Osteoblast (primary cell): Measurements from ENCODE around the gene SPIN1. TPM values are rescaled to one million over a fixed set of nuclear protein-coding genes. Genes with fewer than 3 reads are reported as not detected.

Source experiments
- DNase-seq: peaks from one replicate; pipeline ENCODE4 v3.0.0; 2011; ENCODE audit warnings: low spot score, mixed read lengths; ENCODE audit not compliant: insufficient read length; ENCODE audit errors: missing footprints
- H2AFZ ChIP-seq: 2 replicates; pipeline ENCODE4 v1.6.0; 2011; ENCODE audit warnings: mild to moderate bottlenecking, low read length
- H3K27ac ChIP-seq: 2 replicates; pipeline ENCODE4 v1.5.1; 2011; ENCODE audit warnings: mild to moderate bottlenecking, low read depth, low read length, moderate library complexity
- H3K27me3 ChIP-seq: 2 replicates; pipeline ENCODE4 v1.6.0; 2012; ENCODE audit warnings: mild to moderate bottlenecking, control low read depth, inconsistent platforms, low read length, moderate library complexity; ENCODE audit not compliant: insufficient read depth
- H3K36me3 ChIP-seq: 2 replicates; pipeline ENCODE4 v1.5.1; 2011; ENCODE audit warnings: mild to moderate bottlenecking, low read length, control low read depth, moderate library complexity; ENCODE audit not compliant: insufficient read depth
- H3K4me1 ChIP-seq: 2 replicates; pipeline ENCODE4 v1.5.1; 2011; ENCODE audit warnings: mild to moderate bottlenecking, low read length, control low read depth, moderate library complexity; ENCODE audit not compliant: insufficient read depth
- H3K4me2 ChIP-seq: 2 replicates; pipeline ENCODE4 v1.6.0; 2011; ENCODE audit warnings: mild to moderate bottlenecking, low read length; ENCODE audit not compliant: insufficient read depth
- H3K4me3 ChIP-seq: fragments of 200-600 bp; sonication (generic); 3 replicates; pipeline ENCODE4 v1.5.1; 2012; ENCODE audit warnings: mild to moderate bottlenecking, low read length, inconsistent platforms; ENCODE audit not compliant: insufficient read depth
- H3K79me2 ChIP-seq: 2 replicates; pipeline ENCODE4 v1.6.0; 2012; ENCODE audit warnings: mild to moderate bottlenecking, low read length, control low read depth, inconsistent platforms; ENCODE audit not compliant: insufficient read depth
- H3K9me3 ChIP-seq: 2 replicates; pipeline ENCODE4 v1.5.1; 2011; ENCODE audit warnings: low read depth, low read length, control low read depth
- H4K20me1 ChIP-seq: 2 replicates; pipeline ENCODE4 v1.6.0; 2012; ENCODE audit warnings: mild to moderate bottlenecking, low read length, control low read depth; ENCODE audit not compliant: insufficient read depth
- total RNA-seq: library from RNA; depleted of rRNA; stranded (reverse); fragments of >200 nt; gene quantifications from 2 replicates; pipeline ENCODE4 v1.2.3, GENCODE V29; 2012
- TF ChIP-seq, protein P1 (sequence below): IDR thresholded peaks from 2 replicates; pipeline ENCODE4 v1.5.1; 2011; ENCODE audit warnings: mild to moderate bottlenecking, low read depth, low read length, moderate library complexity; ENCODE audit errors: extremely low read depth

Gene SPIN1
- total RNA-seq, 1 donor: 162 TPM

DNA sequence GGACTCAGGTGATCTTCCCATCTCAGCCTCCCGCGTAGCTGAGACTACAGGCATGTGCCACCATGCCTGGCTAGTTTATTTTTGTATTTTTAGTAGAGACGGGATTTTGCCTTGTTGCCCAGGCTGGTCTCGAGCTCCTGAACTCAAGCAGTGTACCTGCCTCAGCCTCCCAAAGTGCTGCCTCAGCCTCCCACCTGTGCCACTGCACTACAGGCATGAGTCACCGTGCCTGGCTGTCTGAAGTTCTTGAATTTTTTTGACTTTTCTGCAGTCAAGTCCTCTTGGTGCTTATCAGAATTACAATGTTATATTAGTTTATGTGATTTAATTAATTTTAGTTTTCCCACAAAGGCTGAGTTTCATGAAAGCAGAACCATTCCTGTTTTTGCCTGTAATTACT, 9.8 kb downstream of the SPIN1 start:
- TF ChIP-seq, protein P1, sequence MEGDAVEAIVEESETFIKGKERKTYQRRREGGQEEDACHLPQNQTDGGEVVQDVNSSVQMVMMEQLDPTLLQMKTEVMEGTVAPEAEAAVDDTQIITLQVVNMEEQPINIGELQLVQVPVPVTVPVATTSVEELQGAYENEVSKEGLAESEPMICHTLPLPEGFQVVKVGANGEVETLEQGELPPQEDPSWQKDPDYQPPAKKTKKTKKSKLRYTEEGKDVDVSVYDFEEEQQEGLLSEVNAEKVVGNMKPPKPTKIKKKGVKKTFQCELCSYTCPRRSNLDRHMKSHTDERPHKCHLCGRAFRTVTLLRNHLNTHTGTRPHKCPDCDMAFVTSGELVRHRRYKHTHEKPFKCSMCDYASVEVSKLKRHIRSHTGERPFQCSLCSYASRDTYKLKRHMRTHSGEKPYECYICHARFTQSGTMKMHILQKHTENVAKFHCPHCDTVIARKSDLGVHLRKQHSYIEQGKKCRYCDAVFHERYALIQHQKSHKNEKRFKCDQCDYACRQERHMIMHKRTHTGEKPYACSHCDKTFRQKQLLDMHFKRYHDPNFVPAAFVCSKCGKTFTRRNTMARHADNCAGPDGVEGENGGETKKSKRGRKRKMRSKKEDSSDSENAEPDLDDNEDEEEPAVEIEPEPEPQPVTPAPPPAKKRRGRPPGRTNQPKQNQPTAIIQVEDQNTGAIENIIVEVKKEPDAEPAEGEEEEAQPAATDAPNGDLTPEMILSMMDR: no peak
- peak overlapping the region; percentile 27 for H3K27ac ChIP-seq
- no peak overlapping the region for H3K4me2 ChIP-seq
- peaks cover 3% of the 10 kb centered on the region for H3K36me3 ChIP-seq
- H3K4me3 ChIP-seq: no peak overlapping the region
- H4K20me1 ChIP-seq: peaks cover 38% of the 10 kb centered on the region
- no peaks in the 10 kb centered on the region for H3K9me3 ChIP-seq
- no peak overlapping the region for H2AFZ ChIP-seq
- peaks cover 94% of the 10 kb centered on the region for H3K79me2 ChIP-seq
- no peaks in the 10 kb centered on the region for H3K27me3 ChIP-seq
- DNase-seq: no peak
- H3K4me1 ChIP-seq: peaks cover 31% of the 10 kb centered on the region

DNA sequence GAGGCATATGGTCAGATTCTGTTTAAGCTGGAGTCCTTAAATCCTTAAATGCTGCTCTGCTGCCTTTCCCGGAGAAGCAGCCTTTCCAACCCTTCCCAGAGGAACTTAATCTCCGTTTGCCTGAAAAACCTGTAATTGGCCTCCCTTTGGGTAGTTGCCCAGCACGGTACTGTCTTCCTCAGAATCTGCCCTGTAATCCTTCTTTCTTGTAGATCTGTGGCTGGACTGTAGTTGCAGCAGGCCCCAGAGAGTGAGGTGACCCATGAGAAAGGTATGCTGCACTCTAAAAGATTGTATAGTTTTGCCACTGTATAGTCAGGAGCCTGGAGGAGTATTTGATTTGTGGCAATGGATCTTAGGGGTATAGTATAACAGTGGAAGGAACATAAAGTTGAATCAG, 11.7 kb downstream of the SPIN1 start:
- Histone ChIP-seq H3K79me2 (peaks cover 95% of the 10 kb centered on the region), H3K4me3 (peak overlapping the region; percentile 19), H2AFZ (no peak overlapping the region), H3K36me3 (peaks cover 3% of the 10 kb centered on the region), H3K27ac (peak overlapping the region; percentile 85), H3K4me2 (peak overlapping the region; percentile 71), H3K4me1 (peaks cover 28% of the 10 kb centered on the region), H3K27me3 (no peaks in the 10 kb centered on the region), H4K20me1 (peaks cover 46% of the 10 kb centered on the region), H3K9me3 (no peaks in the 10 kb centered on the region)
- TF ChIP-seq, protein P1: no peak
- DNase-seq: peak; percentile 91

DNA sequence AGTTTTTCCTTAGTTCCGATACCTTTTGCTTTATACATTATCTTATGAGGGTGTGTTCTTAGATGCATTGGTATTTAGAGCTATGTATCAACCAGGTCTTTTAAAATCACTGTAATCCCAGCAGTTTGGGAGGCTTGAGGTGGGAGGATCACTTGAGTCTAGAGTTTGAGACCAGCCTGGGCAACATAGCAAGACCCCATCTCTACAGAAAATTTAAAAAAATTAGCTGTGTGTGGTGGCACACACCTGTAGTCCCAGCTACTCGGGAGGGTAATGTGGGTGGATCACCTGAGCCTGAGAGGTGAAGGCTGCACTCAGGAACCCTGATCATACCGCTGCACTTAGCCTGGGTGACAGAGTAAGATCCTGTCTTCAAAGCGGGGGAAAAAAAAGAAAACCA, 15.1 kb downstream of the SPIN1 start:
- Histone ChIP-seq H3K27ac (no peak overlapping the region), H3K4me3 (no peak overlapping the region), H3K4me1 (peaks cover 16% of the 10 kb centered on the region), H3K27me3 (no peaks in the 10 kb centered on the region), H3K36me3 (peaks cover 3% of the 10 kb centered on the region), H3K9me3 (no peaks in the 10 kb centered on the region), H2AFZ (no peak overlapping the region), H3K4me2 (no peak overlapping the region), H3K79me2 (peaks cover 95% of the 10 kb centered on the region), H4K20me1 (peaks cover 57% of the 10 kb centered on the region)
- TF ChIP-seq, protein P1: no peak
- no peak for DNase-seq

DNA sequence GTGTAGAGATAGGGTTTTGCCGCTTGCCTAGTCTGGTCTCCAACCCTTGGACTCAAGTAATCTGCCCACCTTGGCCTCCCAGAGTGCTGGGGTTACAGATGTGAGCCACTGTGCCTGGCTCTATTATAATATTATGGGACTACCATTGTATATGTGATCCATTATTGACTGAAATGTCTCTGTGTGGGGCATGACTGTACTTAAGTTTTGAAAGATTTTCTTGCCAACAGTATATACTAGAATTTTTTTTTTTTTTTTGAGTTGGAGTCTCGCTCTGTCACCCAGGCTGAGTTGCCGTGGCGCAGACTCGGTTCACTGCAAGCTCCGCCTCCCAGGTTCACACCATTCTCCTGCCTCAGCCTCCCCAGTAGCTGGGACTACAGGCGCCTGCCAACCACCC, 17.8 kb downstream of the SPIN1 start:
- H3K4me2 ChIP-seq: no peak overlapping the region
- H3K27me3 ChIP-seq: no peaks in the 10 kb centered on the region
- H3K36me3 ChIP-seq: peaks cover 3% of the 10 kb centered on the region
- H3K79me2 ChIP-seq: peaks cover 98% of the 10 kb centered on the region
- no peak for DNase-seq
- TF ChIP-seq, protein P1: no peak
- H3K9me3 ChIP-seq: no peaks in the 10 kb centered on the region
- no peaks in the 10 kb centered on the region for H3K4me1 ChIP-seq
- no peak overlapping the region for H2AFZ ChIP-seq
- no peak overlapping the region for H3K27ac ChIP-seq
- peaks cover 45% of the 10 kb centered on the region for H4K20me1 ChIP-seq
- no peak overlapping the region for H3K4me3 ChIP-seq
